ENCODE results near the gene CD34. TPM values are rescaled to one million over a fixed set of nuclear protein-coding genes. Genes with fewer than 3 reads are reported as not detected.

The CD34 gene
- total and polyA plus RNA-seq, 2 donors (not counting 1 experiment from before 2014, with no cell fraction given), result under 0.01 to 0.51 TPM

DNA sequence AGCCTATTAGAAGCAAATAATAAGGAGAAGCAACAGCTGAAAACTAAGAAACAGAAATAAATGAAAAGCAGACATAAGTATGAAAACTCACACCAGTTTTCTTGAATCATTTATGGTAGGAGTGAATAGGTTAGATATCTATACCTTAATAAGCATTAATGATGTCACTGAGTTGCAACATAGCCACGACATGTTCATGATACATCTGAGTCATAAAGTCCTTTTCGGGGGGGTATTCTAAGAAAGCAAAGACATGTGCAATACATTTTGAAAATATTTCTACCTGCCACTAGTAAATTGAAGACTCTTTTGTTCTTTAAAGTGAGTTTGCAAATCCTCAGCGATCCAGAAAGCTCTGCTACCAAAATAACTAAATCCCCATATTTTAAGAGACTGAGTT is 7.2 kb downstream of the CD34 start:
- no peaks in the 10 kb centered on the region for H3K79me2 ChIP-seq (ENCODE audit: control insufficient read depth, insufficient read depth, low read length)
- TF ChIP-seq, protein P1, sequence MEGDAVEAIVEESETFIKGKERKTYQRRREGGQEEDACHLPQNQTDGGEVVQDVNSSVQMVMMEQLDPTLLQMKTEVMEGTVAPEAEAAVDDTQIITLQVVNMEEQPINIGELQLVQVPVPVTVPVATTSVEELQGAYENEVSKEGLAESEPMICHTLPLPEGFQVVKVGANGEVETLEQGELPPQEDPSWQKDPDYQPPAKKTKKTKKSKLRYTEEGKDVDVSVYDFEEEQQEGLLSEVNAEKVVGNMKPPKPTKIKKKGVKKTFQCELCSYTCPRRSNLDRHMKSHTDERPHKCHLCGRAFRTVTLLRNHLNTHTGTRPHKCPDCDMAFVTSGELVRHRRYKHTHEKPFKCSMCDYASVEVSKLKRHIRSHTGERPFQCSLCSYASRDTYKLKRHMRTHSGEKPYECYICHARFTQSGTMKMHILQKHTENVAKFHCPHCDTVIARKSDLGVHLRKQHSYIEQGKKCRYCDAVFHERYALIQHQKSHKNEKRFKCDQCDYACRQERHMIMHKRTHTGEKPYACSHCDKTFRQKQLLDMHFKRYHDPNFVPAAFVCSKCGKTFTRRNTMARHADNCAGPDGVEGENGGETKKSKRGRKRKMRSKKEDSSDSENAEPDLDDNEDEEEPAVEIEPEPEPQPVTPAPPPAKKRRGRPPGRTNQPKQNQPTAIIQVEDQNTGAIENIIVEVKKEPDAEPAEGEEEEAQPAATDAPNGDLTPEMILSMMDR (conservative IDR thresholded peaks at IDR 0.05 in 1 of 2, IDR thresholded peaks at IDR 0.05 in 1 of 2; ENCODE audit: low read depth in 1 of 2, low read length in 2 of 2), result no peak
- TF ChIP-seq EZH2 (IDR thresholded peaks at IDR 0.05; ENCODE audit: low read length, missing control alignments), result no peak
- H3K4me1 ChIP-seq (ENCODE audit: control insufficient read depth, extremely low read depth, insufficient read depth, low read length), result no peaks in the 10 kb centered on the region
- no peak overlapping the region for H3K9ac ChIP-seq (ENCODE audit: insufficient read depth, low read length)
- H2AFZ ChIP-seq (ENCODE audit: low read length), result no peak overlapping the region
- H4K20me1 ChIP-seq (ENCODE audit: control insufficient read depth, extremely low read depth, insufficient read depth, low read length), result no peaks in the 10 kb centered on the region
- no peaks in the 10 kb centered on the region for H3K36me3 ChIP-seq (ENCODE audit: control insufficient read depth, insufficient read depth, low read length)
- H3K4me3 ChIP-seq (replicated peaks in 1 of 4; ENCODE audit: control extremely low read depth in 1 of 4, insufficient read depth in 1 of 4, low read depth in 3 of 4, low read length in 4 of 4), result no peak overlapping the region
- no peaks in the 10 kb centered on the region for H3K27me3 ChIP-seq (ENCODE audit: control insufficient read depth, insufficient read depth, low read length)
- DNase-seq (ENCODE audit: low read depth in 2 of 2), result peak in 1 of 2 donors; percentile 32
- no peak overlapping the region for H3K4me2 ChIP-seq (ENCODE audit: extremely low read depth, insufficient read depth, low read length)
- H3K9me3 ChIP-seq (ENCODE audit: control insufficient read depth, insufficient read depth, low read depth, low read length), result no peaks in the 10 kb centered on the region
- no peak overlapping the region for H3K27ac ChIP-seq (ENCODE audit: insufficient read depth, low read length)

DNA sequence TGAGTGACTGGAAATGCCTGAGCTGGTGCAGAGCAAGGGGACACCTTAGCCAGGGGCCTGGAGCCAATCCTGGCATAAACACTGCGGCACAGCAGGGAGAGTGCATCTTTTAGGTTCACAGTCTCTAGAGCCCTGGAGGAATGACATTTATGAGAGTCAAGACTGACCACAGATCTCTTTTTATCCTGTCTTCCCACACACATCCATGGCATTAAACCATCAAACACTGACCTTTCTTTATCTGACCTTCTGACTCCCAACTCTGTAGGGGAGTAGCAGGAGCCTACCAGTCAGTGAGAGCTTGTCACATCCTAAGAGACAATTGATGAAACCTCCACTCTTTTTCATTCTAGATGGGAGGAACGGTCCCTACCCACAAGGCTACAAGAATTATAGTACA is 7.9 kb downstream of the CD34 start:
- H3K4me3 ChIP-seq (replicated peaks in 1 of 4; ENCODE audit: control extremely low read depth in 1 of 4, insufficient read depth in 1 of 4, low read depth in 3 of 4, low read length in 4 of 4), result no peak overlapping the region
- TF ChIP-seq, protein P1 (conservative IDR thresholded peaks at IDR 0.05 in 1 of 2, IDR thresholded peaks at IDR 0.05 in 1 of 2; ENCODE audit: low read depth in 1 of 2, low read length in 2 of 2), result no peak
- no peak for TF ChIP-seq EZH2 (IDR thresholded peaks at IDR 0.05; ENCODE audit: low read length, missing control alignments)
- no peaks in the 10 kb centered on the region for H3K36me3 ChIP-seq (ENCODE audit: control insufficient read depth, insufficient read depth, low read length)
- H2AFZ ChIP-seq (ENCODE audit: low read length), result no peak overlapping the region
- no peak overlapping the region for H3K27ac ChIP-seq (ENCODE audit: insufficient read depth, low read length)
- H3K79me2 ChIP-seq (ENCODE audit: control insufficient read depth, insufficient read depth, low read length), result no peaks in the 10 kb centered on the region
- H3K9me3 ChIP-seq (ENCODE audit: control insufficient read depth, insufficient read depth, low read depth, low read length), result no peaks in the 10 kb centered on the region
- no peak overlapping the region for H3K9ac ChIP-seq (ENCODE audit: insufficient read depth, low read length)
- DNase-seq (ENCODE audit: low read depth in 2 of 2), result no peak
- no peak overlapping the region for H3K4me2 ChIP-seq (ENCODE audit: extremely low read depth, insufficient read depth, low read length)
- no peaks in the 10 kb centered on the region for H4K20me1 ChIP-seq (ENCODE audit: control insufficient read depth, extremely low read depth, insufficient read depth, low read length)
- no peaks in the 10 kb centered on the region for H3K4me1 ChIP-seq (ENCODE audit: control insufficient read depth, extremely low read depth, insufficient read depth, low read length)
- H3K27me3 ChIP-seq (ENCODE audit: control insufficient read depth, insufficient read depth, low read length), result no peaks in the 10 kb centered on the region

DNA sequence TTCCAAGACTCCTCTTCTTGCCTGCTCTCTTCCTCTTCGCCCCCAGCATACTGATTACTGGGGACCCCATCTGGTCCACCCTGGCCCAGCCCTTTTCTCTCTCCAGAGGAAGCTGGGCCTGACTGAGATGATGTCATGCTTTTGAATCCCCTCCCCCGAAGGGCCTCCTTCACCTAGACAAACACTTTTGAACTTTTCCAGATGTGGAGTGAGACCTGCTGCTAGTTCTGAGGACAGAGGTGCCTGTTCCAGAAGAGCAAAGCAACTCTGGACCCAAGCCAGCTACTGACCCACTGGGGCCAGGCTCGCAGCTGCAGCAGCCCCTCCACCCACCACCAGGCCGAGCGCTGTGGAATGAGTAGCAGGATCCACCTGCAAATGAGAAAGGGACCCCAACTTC is 8.4 kb downstream of the CD34 start:
- Histone ChIP-seq H3K4me1 (ENCODE audit: control insufficient read depth, extremely low read depth, insufficient read depth, low read length) (no peaks in the 10 kb centered on the region), H3K27ac (ENCODE audit: insufficient read depth, low read length) (no peak overlapping the region), H4K20me1 (ENCODE audit: control insufficient read depth, extremely low read depth, insufficient read depth, low read length) (no peaks in the 10 kb centered on the region), H3K27me3 (ENCODE audit: control insufficient read depth, insufficient read depth, low read length) (no peaks in the 10 kb centered on the region), H2AFZ (ENCODE audit: low read length) (no peak overlapping the region), H3K9ac (ENCODE audit: insufficient read depth, low read length) (no peak overlapping the region), H3K4me3 (replicated peaks in 1 of 4; ENCODE audit: control extremely low read depth in 1 of 4, insufficient read depth in 1 of 4, low read depth in 3 of 4, low read length in 4 of 4) (no peak overlapping the region), H3K36me3 (ENCODE audit: control insufficient read depth, insufficient read depth, low read length) (no peaks in the 10 kb centered on the region), H3K9me3 (ENCODE audit: control insufficient read depth, insufficient read depth, low read depth, low read length) (no peaks in the 10 kb centered on the region), H3K4me2 (ENCODE audit: extremely low read depth, insufficient read depth, low read length) (no peak overlapping the region), H3K79me2 (ENCODE audit: control insufficient read depth, insufficient read depth, low read length) (no peaks in the 10 kb centered on the region)
- DNase-seq (ENCODE audit: low read depth in 2 of 2), result no peak
- TF ChIP-seq EZH2 (IDR thresholded peaks at IDR 0.05; ENCODE audit: low read length, missing control alignments), result no peak
- TF ChIP-seq, protein P1 (conservative IDR thresholded peaks at IDR 0.05 in 1 of 2, IDR thresholded peaks at IDR 0.05 in 1 of 2; ENCODE audit: low read depth in 1 of 2, low read length in 2 of 2), result no peak
